CD1c-positive myeloid dendritic cell (primary cell): ENCODE results near the gene LRRC7.
A peak's percentile ranks its signal among the peaks of the same experiment; 100 is the strongest.

Experiments used
- DNase-seq: peaks from one replicate; pipeline ENCODE4 v3.0.0-alpha.2; 2016; ENCODE audit errors: extremely low spot score

The LRRC7 gene

DNA sequence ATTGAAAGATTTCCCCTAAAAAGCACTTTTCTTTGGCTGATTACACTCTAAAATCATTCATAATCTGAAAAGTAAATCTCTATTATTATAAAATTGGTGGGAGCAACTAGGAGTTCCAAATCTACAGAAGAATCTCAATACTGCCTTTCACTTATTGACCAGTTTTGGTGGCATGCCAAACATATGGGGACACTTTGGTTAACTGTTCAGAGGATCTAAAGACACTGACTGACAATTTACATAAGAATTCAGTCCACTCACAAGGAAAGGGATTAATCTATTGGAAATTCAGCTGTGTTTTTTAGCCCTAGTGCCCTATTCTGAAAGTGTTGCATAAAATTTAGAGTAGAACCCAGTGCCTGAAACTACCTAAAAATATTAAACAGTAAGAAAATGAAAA lies 524.1 kb downstream of the LRRC7 start:
- DNase-seq, result no peak

GRCh38 chr1:70092526-70092925 lies 524.8 kb downstream of the LRRC7 start:
- no peak for DNase-seq

GRCh38 chr1:70093250-70093975 lies 525.7 kb downstream of the LRRC7 start:
- DNase-seq, result no peak

- DNase-seq, result no peak
Measured at GRCh38 chr1:70101231-70101630, 533.5 kb downstream of the LRRC7 start.

DNA sequence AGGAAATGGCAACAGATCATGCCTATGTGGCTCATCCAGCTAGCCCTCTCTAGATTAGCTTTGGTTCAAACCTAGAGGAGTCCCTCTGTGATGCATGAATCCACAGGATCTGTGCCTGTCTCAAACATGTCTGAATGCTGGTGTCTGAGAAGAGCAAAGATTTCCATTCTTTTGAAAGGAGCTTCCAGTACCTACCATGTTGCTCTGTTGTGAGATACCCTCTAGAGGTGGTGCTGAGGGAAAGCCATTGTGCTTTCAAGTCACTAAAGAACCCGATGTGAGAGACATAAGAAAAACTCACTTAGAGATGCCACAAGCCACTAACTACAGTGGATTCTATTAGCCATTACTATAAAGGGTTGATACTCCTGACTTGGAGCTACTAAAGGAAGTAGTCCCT lies 534.1 kb downstream of the LRRC7 start:
- DNase-seq, result no peak

- no peak for DNase-seq
Measured at GRCh38 chr1:70103770-70104169, 536.0 kb downstream of the LRRC7 start.

DNA sequence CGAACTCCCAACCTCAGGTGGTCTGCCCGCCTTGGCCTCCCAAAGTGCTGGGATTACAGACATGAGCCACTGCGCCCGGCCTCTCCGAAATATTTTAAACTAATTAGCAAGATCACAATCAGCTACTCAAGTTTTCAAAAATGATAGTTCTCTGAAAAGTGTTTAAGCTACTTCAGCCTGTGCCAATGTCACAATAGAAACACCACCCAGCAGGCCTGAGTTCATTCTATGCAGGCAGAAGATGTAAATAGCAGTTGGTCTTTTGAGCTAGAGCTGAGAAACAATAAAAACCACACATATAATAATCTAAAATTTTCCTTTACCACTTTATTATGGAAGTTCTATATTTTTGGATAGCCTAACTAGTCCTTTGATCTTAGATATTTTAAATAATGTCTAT lies 541.5 kb downstream of the LRRC7 start:
- DNase-seq, result no peak

DNA sequence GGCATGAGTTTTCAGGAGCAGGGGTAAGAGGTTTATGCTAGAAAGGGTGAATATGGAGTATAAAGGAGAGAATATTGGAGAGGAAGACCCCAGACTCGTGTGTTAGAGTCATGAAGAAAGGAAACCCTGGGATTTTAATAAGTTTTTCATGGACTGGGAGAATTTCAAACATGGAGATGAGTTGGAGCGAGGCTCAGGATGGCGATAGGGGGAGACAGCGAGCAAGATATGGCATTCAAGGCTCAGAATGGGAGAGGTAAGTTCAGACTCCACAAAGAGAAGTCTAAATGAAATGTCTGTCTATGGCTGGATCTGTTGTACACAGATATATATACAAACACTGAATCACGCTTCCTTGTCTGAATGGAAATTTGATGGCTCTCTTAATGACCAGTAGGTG lies 545.1 kb downstream of the LRRC7 start:
- DNase-seq, result no peak

DNA sequence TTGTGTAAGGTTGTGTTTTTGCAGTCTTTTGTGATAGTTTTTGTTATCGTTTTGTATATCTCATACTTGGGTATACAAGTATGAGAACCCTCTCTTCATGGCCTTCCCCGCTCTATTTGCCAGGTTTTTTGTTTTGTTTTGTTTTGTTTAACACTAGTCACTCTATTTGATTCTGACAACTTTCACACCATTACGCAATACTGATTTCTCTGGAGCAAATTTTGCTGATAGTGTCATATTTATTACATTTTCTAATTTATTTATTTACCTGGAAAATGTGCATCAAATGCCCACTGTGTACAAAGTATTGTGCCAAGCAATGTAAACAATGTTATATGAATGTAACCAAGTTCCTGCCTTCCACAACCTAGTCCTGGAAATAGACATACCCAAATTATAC lies 547.6 kb downstream of the LRRC7 start:
- no peak for DNase-seq

DNA sequence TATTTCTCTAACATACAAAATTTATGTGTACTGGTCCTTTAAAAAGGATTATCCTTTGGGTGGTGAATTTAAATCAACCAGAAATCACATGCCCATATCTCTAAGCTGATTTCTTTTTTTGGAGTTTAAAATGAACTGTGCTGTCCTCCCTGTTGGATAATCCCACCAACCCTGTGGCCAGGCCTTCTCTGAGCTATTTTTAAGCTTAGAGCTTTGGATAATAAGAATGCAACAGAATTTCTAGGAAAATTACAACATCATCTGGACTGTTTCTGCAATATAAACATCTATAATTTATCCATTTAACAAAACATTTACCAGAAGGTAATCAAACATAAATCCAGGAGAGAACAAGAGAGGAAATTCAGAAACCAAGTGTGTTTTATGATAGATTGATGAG lies 549.3 kb downstream of the LRRC7 start:
- DNase-seq, result no peak

- DNase-seq, result peak; percentile 3
Measured at GRCh38 chr1:70134148-70134547, 566.4 kb downstream of the LRRC7 start.

DNA sequence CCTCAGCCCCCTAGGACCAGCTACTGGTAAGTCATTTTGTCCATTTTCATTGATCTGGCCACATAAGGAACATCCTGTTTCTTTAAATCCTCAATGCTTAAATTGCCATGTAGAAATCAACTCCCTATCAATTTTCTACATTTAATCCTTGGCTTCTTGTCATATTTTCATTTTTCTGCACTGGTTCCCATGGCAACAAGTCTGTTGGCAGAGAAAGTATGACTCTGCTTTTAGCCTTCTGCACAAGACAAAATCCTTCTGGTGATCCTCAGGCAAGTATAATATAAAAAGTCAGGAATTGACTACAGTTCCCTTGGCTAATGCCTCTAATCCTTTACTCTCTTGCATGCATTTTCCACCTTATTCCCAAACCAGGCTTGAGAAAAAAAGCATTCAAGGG lies 572.6 kb downstream of the LRRC7 start:
- no peak for DNase-seq

DNA sequence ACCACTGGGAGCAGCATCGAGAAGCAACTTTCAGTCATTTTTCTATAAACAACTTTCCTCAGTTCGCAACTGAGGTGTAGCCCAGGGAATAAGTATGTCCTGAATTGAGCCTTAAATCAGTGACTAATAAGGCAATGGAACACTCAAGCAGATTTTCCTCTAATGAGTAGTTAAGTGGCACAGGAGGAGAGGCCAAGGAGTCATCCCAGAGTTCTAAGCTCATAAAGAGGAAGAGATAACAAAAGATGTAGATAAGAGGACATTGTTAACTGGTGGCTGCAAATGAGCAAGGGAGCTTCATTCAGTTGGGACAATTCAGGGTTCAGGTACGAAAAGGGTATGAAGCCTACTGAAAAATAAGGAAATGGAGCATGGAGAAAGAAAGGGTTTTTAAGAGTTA lies 573.2 kb downstream of the LRRC7 start:
- DNase-seq, result no peak

GRCh38 chr1:70142075-70142474 lies 574.4 kb downstream of the LRRC7 start:
- DNase-seq, result no peak

DNA sequence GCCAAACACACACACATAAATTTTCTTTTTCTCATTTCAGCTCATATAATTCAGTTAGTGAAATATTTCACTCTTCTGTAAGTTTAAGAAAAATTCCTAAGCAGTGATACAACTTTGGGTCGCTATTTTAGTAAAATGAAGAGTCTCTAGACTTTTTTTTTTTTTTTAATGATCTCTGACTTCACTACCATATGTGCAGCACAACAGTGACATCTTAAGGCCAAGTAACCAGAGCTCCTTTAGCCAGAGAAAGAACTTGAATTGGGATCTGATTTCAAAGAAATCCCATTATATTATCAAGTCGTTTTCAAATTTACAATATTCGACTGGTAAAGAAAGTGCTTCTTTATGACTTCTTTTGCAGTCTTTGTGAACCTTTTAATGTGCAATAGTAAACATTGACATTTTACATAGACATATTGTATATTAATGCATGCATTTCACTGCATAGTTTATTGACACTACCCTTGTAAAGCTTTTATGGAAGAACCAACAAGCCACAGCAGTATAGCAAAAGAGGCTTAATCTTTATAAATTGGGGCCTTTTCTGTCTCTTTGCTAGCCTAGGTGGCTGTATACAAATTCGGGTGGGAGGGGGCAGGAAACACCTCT lies 575.4 kb downstream of the LRRC7 start:
- no peak for DNase-seq

DNA sequence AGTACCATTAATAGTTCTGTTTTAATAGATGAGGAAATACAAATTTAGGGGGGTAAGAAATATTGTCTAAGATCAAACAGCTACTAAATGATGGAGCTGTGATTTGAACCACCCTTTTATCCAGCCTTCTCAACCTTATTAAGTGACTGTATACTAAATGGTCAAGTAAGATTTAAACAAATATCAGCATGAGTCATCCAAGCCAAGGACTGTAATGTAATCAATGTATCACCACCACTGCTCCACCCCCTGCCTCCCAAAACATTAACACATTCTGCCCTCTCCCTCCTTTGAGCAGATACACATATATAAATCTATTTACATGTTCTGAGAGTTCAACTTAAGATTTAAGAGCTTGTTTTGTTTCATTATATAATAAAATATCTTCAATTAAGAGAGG lies 578.8 kb downstream of the LRRC7 start:
- DNase-seq, result no peak

DNA sequence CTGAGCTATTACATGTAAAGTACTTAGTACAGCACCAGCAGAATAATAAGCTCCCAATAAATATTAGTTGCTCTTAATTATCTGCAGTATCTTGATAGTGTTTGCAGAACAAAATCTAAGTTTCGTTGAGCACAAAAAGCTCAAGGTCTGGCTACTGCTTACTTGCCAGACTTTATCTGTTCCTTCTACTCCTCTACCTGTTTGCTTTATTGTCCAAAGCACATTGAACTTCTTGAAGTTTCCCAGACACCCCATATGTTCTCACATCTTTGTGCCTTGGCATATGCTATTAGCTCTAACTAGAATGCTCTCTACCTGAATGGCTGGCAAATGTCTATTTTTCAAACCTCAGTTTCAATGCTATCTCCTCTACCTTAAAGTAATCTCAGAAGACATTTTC lies 582.7 kb downstream of the LRRC7 start:
- DNase-seq, result no peak

GRCh38 chr1:70153739-70154138 lies 586.0 kb downstream of the LRRC7 start:
- no peak for DNase-seq

DNA sequence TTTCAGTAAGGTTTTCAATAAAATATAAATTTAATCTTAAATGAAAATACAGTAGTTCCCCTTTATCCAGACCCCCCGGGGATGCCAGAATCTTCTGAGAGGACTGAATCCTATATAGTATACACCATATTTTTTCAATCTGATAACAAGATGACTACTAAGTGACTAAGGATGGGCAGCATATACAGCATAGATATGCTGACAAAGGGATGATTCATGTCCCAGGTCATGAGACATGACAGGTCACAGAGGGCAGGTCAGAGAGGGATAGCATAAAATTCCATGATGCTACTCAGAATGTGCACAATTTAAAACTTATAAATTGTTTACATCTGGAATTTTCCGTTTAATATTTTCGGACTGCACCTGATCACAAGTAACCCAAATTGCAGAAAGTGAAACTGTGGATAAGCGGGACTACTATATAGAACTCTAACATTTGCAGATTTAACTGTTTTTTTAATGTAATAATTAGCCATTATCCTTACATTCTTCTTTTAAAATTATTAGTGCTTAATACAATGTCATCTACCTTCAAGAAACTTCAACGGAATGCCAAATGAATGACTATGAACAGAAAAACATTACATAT lies 588.9 kb downstream of the LRRC7 start:
- DNase-seq, result no peak

GRCh38 chr1:70164350-70164749 lies 596.6 kb downstream of the LRRC7 start:
- DNase-seq, result no peak

GRCh38 chr1:70168283-70168682 lies 600.6 kb downstream of the LRRC7 start:
- DNase-seq, result no peak

DNA sequence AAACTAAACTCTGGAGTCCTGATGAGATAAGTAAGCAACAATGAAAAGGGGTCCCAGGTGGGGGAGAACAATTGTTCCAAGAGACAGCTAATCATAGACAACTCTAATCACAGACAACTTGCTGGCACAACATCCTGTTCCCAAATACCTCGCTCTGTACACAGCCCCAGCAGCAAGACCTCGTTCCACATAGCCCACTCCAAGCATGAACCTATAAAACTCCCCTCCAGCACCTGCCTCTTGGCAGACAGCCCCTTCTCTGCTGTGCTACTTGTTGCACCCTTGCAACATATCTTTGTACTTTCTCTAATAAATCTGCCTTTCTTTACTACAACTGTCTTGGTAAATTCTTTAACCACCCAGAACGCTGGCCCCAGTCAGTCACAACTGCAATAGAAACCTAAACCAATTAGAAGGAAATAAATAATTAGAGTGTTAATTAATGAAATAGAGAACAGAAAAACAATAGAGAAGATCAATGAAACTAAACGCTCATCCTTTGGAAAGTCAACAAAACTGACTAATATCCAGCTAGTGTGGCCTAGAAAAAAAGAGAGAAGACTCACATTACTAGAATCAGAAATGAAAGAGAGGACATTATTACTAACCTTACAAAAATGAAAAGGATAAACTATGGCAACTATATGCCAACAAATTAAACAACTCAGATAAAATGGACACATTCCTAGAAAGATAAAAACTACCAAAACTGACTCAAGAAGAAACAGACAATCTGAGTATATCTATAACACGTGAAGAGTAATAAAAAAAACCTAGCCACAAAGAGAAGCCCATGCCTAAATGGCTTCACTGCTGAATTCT lies 601.5 kb downstream of the LRRC7 start:
- no peak for DNase-seq

- DNase-seq, result no peak
Measured at GRCh38 chr1:70171512-70171911, 603.8 kb downstream of the LRRC7 start.
